NB4 (cell line): ENCODE measurements around the gene ZBTB7C.

Experiments
- CTCF ChIP-seq: IDR thresholded peaks from one replicate; pipeline ENCODE4 v1.5.1; 2012; ENCODE audit warnings: low read depth, low read length
- MAX ChIP-seq: IDR thresholded peaks from 2 replicates; pipeline ENCODE4 v1.6.1; 2011; ENCODE audit warnings: low read depth, low read length
- MYC ChIP-seq: IDR thresholded peaks from 2 replicates; pipeline ENCODE4 v1.6.1; 2011; ENCODE audit warnings: low read depth, low read length
- POLR2A ChIP-seq: IDR thresholded peaks from 2 replicates; pipeline ENCODE4 v1.6.1; 2011; ENCODE audit warnings: mild to moderate bottlenecking; ENCODE audit not compliant: insufficient read length; ENCODE audit errors: extremely low read depth

- TF ChIP-seq CTCF (no peak), POLR2A (no peak), MAX (no peak), MYC (no peak)
These were observed 302.7 kb downstream of the ZBTB7C start for GRCh38 chr18:48106498-48106897.
